PFSK-1 (cell line): ENCODE results near the gene PTPRM.

Source experiments
- SIN3A ChIP-seq: IDR thresholded peaks from 2 replicates; pipeline ENCODE4 v1.6.1; 2012; ENCODE audit warnings: mild to moderate bottlenecking, low read length, moderate library complexity, borderline replicate concordance; ENCODE audit not compliant: insufficient read depth
- TF ChIP-seq, protein P1 (sequence below), 2 experiments: IDR thresholded peaks; 2 replicates each; pipeline versions ENCODE4 v1.6.1 to v1.8.0; 2011 to 2012; ENCODE audit warnings: low read depth in 2 of 2, low read length in 2 of 2, control low read depth in 1 of 2, inconsistent platforms in 1 of 2, mild to moderate bottlenecking in 1 of 2, moderate library complexity in 1 of 2; ENCODE audit not compliant: insufficient read depth in 1 of 2

DNA sequence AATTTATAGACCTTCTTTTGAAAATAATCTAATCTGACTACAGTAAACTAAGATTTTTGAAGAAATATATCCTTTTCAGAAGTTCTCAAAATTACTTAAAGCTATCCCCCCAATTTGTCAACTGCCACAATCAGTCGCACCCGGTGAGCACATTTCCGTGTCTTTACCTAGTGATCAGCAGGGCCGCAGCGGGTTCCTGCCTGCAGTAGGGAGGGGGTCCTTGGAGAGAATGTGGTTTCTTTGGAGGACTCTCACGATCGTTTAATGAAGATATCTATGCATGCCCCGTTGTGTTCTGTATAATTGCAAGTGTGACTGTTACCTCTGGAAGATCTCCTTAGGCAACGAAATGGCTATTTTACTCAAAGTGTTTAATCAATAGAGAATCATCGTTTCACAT is 790.2 kb downstream of the PTPRM start:
- TF ChIP-seq SIN3A = no peak
- TF ChIP-seq, protein P1, sequence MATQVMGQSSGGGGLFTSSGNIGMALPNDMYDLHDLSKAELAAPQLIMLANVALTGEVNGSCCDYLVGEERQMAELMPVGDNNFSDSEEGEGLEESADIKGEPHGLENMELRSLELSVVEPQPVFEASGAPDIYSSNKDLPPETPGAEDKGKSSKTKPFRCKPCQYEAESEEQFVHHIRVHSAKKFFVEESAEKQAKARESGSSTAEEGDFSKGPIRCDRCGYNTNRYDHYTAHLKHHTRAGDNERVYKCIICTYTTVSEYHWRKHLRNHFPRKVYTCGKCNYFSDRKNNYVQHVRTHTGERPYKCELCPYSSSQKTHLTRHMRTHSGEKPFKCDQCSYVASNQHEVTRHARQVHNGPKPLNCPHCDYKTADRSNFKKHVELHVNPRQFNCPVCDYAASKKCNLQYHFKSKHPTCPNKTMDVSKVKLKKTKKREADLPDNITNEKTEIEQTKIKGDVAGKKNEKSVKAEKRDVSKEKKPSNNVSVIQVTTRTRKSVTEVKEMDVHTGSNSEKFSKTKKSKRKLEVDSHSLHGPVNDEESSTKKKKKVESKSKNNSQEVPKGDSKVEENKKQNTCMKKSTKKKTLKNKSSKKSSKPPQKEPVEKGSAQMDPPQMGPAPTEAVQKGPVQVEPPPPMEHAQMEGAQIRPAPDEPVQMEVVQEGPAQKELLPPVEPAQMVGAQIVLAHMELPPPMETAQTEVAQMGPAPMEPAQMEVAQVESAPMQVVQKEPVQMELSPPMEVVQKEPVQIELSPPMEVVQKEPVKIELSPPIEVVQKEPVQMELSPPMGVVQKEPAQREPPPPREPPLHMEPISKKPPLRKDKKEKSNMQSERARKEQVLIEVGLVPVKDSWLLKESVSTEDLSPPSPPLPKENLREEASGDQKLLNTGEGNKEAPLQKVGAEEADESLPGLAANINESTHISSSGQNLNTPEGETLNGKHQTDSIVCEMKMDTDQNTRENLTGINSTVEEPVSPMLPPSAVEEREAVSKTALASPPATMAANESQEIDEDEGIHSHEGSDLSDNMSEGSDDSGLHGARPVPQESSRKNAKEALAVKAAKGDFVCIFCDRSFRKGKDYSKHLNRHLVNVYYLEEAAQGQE (IDR thresholded peaks at IDR 0.05; ENCODE audit: insufficient read depth in 1 of 2, low read depth in 2 of 2, low read length in 2 of 2) = no peak
